CD14-positive monocyte (primary cell): Measurements from ENCODE around the gene MAMSTR. TPM values are rescaled to one million over a fixed set of nuclear protein-coding genes. Genes with fewer than 3 reads are reported as not detected.

Experiments
- DNase-seq, 3 donors: peaks; one replicate each; pipeline ENCODE4 v3.0.0-alpha.2; 2011 to 2022
- H2AFZ ChIP-seq: 2 replicates; pipeline ENCODE4 v1.6.0; 2012; ENCODE audit warnings: mild to moderate bottlenecking, low read depth, low read length, inconsistent platforms; ENCODE audit not compliant: insufficient read depth, poor library complexity, severe bottlenecking
- H3K27ac ChIP-seq, 2 donors: 1 replicate in 1 of 2; 2 replicates in 1 of 2; pipeline ENCODE4 v1.5.1; 2012 to 2013; ENCODE audit warnings: low read length in 2 of 2, control low read depth in 1 of 2, inconsistent platforms in 1 of 2, low read depth in 1 of 2, mild to moderate bottlenecking in 1 of 2
- H3K27me3 ChIP-seq, 2 donors: one replicate each; pipeline versions ENCODE4 v1.6.0 to v1.6.1; 2011 to 2013; ENCODE audit warnings: low read length in 2 of 2; ENCODE audit not compliant: control insufficient read depth in 2 of 2, insufficient read depth in 2 of 2
- H3K36me3 ChIP-seq, 2 donors: replicated peaks in 1 of 2; 1 replicate in 1 of 2; 2 replicates in 1 of 2; pipeline versions ENCODE4 v1.5.1 to v1.6.1; 2012 to 2013; ENCODE audit warnings: low read length in 2 of 2, control low read depth in 1 of 2, inconsistent platforms in 1 of 2, mild to moderate bottlenecking in 1 of 2; ENCODE audit not compliant: insufficient read depth in 2 of 2, control insufficient read depth in 1 of 2
- H3K4me1 ChIP-seq, 2 donors: 1 replicate in 1 of 2; 2 replicates in 1 of 2; pipeline versions ENCODE4 v1.5.1 to v1.6.1; 2012 to 2013; ENCODE audit warnings: low read length in 2 of 2, control low read depth in 1 of 2, inconsistent platforms in 1 of 2, mild to moderate bottlenecking in 1 of 2, moderate library complexity in 1 of 2; ENCODE audit not compliant: insufficient read depth in 2 of 2, control insufficient read depth in 1 of 2
- H3K4me2 ChIP-seq: replicated peaks from 2 replicates; pipeline ENCODE3; 2012; ENCODE audit warnings: low read length, moderate library complexity, mild to moderate bottlenecking; ENCODE audit not compliant: poor library complexity, severe bottlenecking; ENCODE audit errors: extremely low read depth
- H3K4me3 ChIP-seq, 3 experiments: fragments of 200-600 bp in 1 of 3; sonication (generic) in 1 of 3; replicated peaks in 1 of 3; 1 replicate in 2 of 3; 2 replicates in 1 of 3; pipeline ENCODE4 v1.5.1; 2011 to 2013; ENCODE audit warnings: low read length in 3 of 3, mild to moderate bottlenecking in 3 of 3, control low read depth in 2 of 3, low read depth in 2 of 3, inconsistent platforms in 1 of 3, moderate library complexity in 1 of 3
- H3K79me2 ChIP-seq: 2 replicates; pipeline ENCODE4 v1.6.0; 2012; ENCODE audit warnings: mild to moderate bottlenecking, control low read depth, inconsistent platforms, low read length, moderate library complexity; ENCODE audit not compliant: insufficient read depth
- H3K9ac ChIP-seq: 2 replicates; pipeline ENCODE4 v1.6.0; 2017; ENCODE audit warnings: low read length, mild to moderate bottlenecking; ENCODE audit not compliant: insufficient read depth, poor library complexity, severe bottlenecking
- H3K9me3 ChIP-seq, 2 donors: replicated peaks in 1 of 2; 1 replicate in 1 of 2; 2 replicates in 1 of 2; pipeline versions ENCODE4 v1.5.1 to v1.6.1; 2012 to 2013; ENCODE audit warnings: low read length in 2 of 2, control low read depth in 1 of 2; ENCODE audit not compliant: control insufficient read depth in 1 of 2, insufficient read depth in 1 of 2
- H4K20me1 ChIP-seq: 2 replicates; pipeline ENCODE4 v1.6.0; 2012; ENCODE audit warnings: mild to moderate bottlenecking, low read length, control low read depth, moderate library complexity; ENCODE audit not compliant: insufficient read depth
- H3K27ac Mint-ChIP-seq, 7 donors: one replicate each; pipeline ENCODE4 v1.8.0; 2020; ENCODE audit warnings: mild to moderate bottlenecking in 7 of 7, mixed read lengths in 7 of 7, moderate library complexity in 6 of 7, inconsistent platforms in 2 of 7
- H3K27me3 Mint-ChIP-seq, 3 donors: one replicate each; pipeline ENCODE4 v1.8.0; 2021 to 2022; ENCODE audit warnings: low read depth in 3 of 3, mild to moderate bottlenecking in 3 of 3, mixed read lengths in 3 of 3, moderate library complexity in 3 of 3, inconsistent platforms in 1 of 3
- H3K36me3 Mint-ChIP-seq, 2 donors: one replicate each; pipeline ENCODE4 v1.8.0; 2020; ENCODE audit warnings: mixed read lengths in 2 of 2, inconsistent platforms in 1 of 2, mild to moderate bottlenecking in 1 of 2
- H3K4me1 Mint-ChIP-seq: one replicate; pipeline ENCODE4 v1.8.0; 2020; ENCODE audit warnings: mild to moderate bottlenecking, mixed read lengths
- H3K4me3 Mint-ChIP-seq, 2 donors: one replicate each; pipeline ENCODE4 v1.8.0; 2020; ENCODE audit warnings: mild to moderate bottlenecking in 2 of 2, mixed read lengths in 2 of 2, moderate library complexity in 1 of 2
- H3K9me3 Mint-ChIP-seq, 7 donors: one replicate each; pipeline ENCODE4 v1.8.0; 2020 to 2022; ENCODE audit warnings: mixed read lengths in 7 of 7, mild to moderate bottlenecking in 6 of 7, moderate library complexity in 6 of 7, inconsistent platforms in 2 of 7
- CTCF ChIP-seq: fragments of 200-600 bp; IDR thresholded peaks from one replicate; pipeline ENCODE4 v1.8.0; 2022; ENCODE audit warnings: antibody characterized with exemption, mild to moderate bottlenecking
- WGBS: methylation state at CpG from one replicate; pipeline ENCODE4 v1.1.5; 2013; ENCODE audit warnings: missing lambda C conversion rate; ENCODE audit not compliant: insufficient coverage; 5-methylcytosine and 5-hydroxymethylcytosine counted together
- intact Hi-C, 2 donors: fragments of 100-400 bp; cut with micrococcal nuclease; formaldehyde crosslinking; loops; one replicate each; pipeline versions ENCODE4 v1.15.0 to v1.15.1; 2023
- polyA plus RNA-seq, 3 donors: library from polyadenylated mRNA; depleted of rRNA in 1 of 3; unstranded in 2 of 3; stranded (reverse) in 1 of 3; fragments of 300-500 nt in 2 of 3; fragments of >200 nt in 1 of 3; fragmentation: Illumina TruSeq in 2 of 3; gene quantifications; 1 replicate in 2 of 3; 2 replicates in 1 of 3; pipeline ENCODE4 v1.2.3, GENCODE V29; 2012 to 2021

Gene MAMSTR
- polyA plus RNA-seq, 3 donors, result 0.07 TPM; not detected in 2

GRCh38 chr19:48708471-48708870 is 11.1 kb downstream of the MAMSTR start:
- Histone ChIP-seq H3K36me3 (no peaks in the 10 kb centered on the region), H3K4me2 (no peak overlapping the region), H3K9me3 (peaks cover 0 to 9% of the 10 kb centered on the region in 2 donors), H3K4me3 (no peak overlapping the region), H2AFZ (no peak overlapping the region), H4K20me1 (no peaks in the 10 kb centered on the region), H3K27ac (no peak overlapping the region), H3K9ac (no peak overlapping the region), H3K27me3 (peaks cover 0 to 2% of the 10 kb centered on the region in 2 donors), H3K4me1 (peaks cover 7% of the 10 kb centered on the region in 2 donors), H3K79me2 (no peaks in the 10 kb centered on the region)
- no peak for TF ChIP-seq CTCF
- H3K36me3 Mint-ChIP-seq, result peaks cover 0 to 2% of the 10 kb centered on the region in 2 donors
- no peak for DNase-seq
- no peak overlapping the region for H3K27ac Mint-ChIP-seq
- peaks cover 0 to 14% (median 6%) of the 10 kb centered on the region in 7 donors for H3K9me3 Mint-ChIP-seq
- H3K4me1 Mint-ChIP-seq, result peaks cover 8% of the 10 kb centered on the region
- peaks cover 5 to 7% (median 6%) of the 10 kb centered on the region in 3 donors for H3K27me3 Mint-ChIP-seq
- 98% methylated on average over 11 of the region's 11 CpGs for WGBS
- H3K4me3 Mint-ChIP-seq, result no peak overlapping the region
- intact Hi-C loops, result no loop called here

- no peak for TF ChIP-seq CTCF
- H3K27ac ChIP-seq, result no peak overlapping the region
- H4K20me1 ChIP-seq, result no peaks in the 10 kb centered on the region
- 79% methylated on average over 2 of the region's 2 CpGs for WGBS
- H3K4me1 ChIP-seq, result no peaks in the 10 kb centered on the region
- Mint-ChIP-seq H3K36me3 (peaks cover 0 to 4% of the 10 kb centered on the region in 2 donors), H3K4me3 (no peak overlapping the region), H3K4me1 (no peaks in the 10 kb centered on the region), H3K9me3 (peaks cover 0 to 5% (median 2%) of the 10 kb centered on the region in 7 donors), H3K27ac (no peak overlapping the region), H3K27me3 (peaks cover 0 to 4% (median 1%) of the 10 kb centered on the region in 3 donors)
- H3K36me3 ChIP-seq, result no peaks in the 10 kb centered on the region
- no peaks in the 10 kb centered on the region for H3K9me3 ChIP-seq
- H3K4me2 ChIP-seq, result no peak overlapping the region
- H2AFZ ChIP-seq, result no peak overlapping the region
- no peak overlapping the region for H3K4me3 ChIP-seq
- H3K79me2 ChIP-seq, result no peaks in the 10 kb centered on the region
- DNase-seq, result no peak
- H3K9ac ChIP-seq, result no peak overlapping the region
- no peaks in the 10 kb centered on the region for H3K27me3 ChIP-seq
- intact Hi-C loops, result no loop called here
Observed at GRCh38 chr19:48705431-48705830, 14.1 kb downstream of the MAMSTR start.
